ENCODE data around the gene LRRC51. TPM values are rescaled to one million over a fixed set of nuclear protein-coding genes. Genes with fewer than 3 reads are reported as not detected.

The LRRC51 gene
- polyA plus RNA-seq, 1 donor from 2014 or later = 20.8 TPM

DNA sequence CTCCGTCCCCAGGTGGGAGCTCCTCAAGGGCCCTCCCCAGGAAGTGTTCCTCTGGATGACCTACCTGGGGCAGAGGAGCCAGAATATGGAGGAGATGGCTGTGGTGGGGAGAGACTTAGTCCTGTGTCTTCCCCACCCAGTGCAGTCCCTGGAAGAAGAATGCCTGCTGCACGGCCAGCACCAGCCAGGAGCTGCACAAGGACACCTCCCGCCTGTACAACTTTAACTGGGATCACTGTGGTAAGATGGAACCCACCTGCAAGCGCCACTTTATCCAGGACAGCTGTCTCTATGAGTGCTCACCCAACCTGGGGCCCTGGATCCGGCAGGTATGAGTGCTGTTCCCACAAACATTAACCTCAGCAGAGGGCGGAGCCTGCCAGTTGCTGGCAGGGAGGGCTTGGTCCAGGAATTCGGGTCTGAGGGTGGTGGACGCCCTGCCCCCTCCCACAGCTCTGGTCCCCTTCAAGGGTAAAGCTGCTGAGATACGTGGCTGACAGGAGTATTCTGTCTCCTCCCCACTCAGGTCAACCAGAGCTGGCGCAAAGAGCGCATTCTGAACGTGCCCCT is 58.3 kb downstream of the LRRC51 start:
- Histone ChIP-seq H3K27ac (ENCODE audit: low read length) (no peak overlapping the region), H3K9me2 (ENCODE audit: insufficient read depth, low read length) (no peaks in the 10 kb centered on the region), H3K9me3 (ENCODE audit: low read length) (no peaks in the 10 kb centered on the region), H3K36me3 (ENCODE audit: insufficient read depth, low read length) (no peaks in the 10 kb centered on the region), H4K20me1 (ENCODE audit: insufficient read depth) (no peaks in the 10 kb centered on the region), H2AFZ (ENCODE audit: low read depth, low read length) (no peak overlapping the region), H3K9ac (ENCODE audit: low read length) (no peak overlapping the region), H3K4me2 (ENCODE audit: low read length) (no peak overlapping the region), H3K27me3 (ENCODE audit: insufficient read depth, low read depth, low read length) (no peaks in the 10 kb centered on the region), H3K4me3 (ENCODE audit: low read length) (no peak overlapping the region), H3F3A (ENCODE audit: insufficient read depth, low read length, poor library complexity, severe bottlenecking) (no peaks in the 10 kb centered on the region), H3K79me2 (replicated peaks; ENCODE audit: insufficient read depth, low read length) (no peaks in the 10 kb centered on the region)
- TF ChIP-seq TAF1 (IDR thresholded peaks at IDR 0.05; ENCODE audit: low read depth) = no peak

DNA sequence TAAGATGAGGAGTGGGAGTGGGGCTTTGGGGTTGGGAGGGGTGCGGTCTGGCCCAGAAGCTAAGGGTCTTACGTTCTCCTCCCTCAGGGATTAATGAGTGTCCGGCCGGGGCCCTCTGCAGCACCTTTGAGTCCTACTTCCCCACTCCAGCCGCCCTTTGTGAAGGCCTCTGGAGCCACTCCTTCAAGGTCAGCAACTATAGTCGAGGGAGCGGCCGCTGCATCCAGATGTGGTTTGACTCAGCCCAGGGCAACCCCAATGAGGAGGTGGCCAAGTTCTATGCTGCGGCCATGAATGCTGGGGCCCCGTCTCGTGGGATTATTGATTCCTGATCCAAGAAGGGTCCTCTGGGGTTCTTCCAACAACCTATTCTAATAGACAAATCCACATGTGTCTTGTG is 58.9 kb downstream of the LRRC51 start:
- Histone ChIP-seq H3K27me3 (ENCODE audit: insufficient read depth, low read depth, low read length) (no peaks in the 10 kb centered on the region), H3K36me3 (ENCODE audit: insufficient read depth, low read length) (no peaks in the 10 kb centered on the region), H3K27ac (ENCODE audit: low read length) (no peak overlapping the region), H3F3A (ENCODE audit: insufficient read depth, low read length, poor library complexity, severe bottlenecking) (no peaks in the 10 kb centered on the region), H3K9ac (ENCODE audit: low read length) (no peak overlapping the region), H3K9me3 (ENCODE audit: low read length) (no peaks in the 10 kb centered on the region), H3K4me2 (ENCODE audit: low read length) (no peak overlapping the region), H2AFZ (ENCODE audit: low read depth, low read length) (no peak overlapping the region), H3K9me2 (ENCODE audit: insufficient read depth, low read length) (no peaks in the 10 kb centered on the region), H4K20me1 (ENCODE audit: insufficient read depth) (no peaks in the 10 kb centered on the region), H3K79me2 (replicated peaks; ENCODE audit: insufficient read depth, low read length) (no peaks in the 10 kb centered on the region), H3K4me3 (ENCODE audit: low read length) (no peak overlapping the region)
- TF ChIP-seq, protein P1, sequence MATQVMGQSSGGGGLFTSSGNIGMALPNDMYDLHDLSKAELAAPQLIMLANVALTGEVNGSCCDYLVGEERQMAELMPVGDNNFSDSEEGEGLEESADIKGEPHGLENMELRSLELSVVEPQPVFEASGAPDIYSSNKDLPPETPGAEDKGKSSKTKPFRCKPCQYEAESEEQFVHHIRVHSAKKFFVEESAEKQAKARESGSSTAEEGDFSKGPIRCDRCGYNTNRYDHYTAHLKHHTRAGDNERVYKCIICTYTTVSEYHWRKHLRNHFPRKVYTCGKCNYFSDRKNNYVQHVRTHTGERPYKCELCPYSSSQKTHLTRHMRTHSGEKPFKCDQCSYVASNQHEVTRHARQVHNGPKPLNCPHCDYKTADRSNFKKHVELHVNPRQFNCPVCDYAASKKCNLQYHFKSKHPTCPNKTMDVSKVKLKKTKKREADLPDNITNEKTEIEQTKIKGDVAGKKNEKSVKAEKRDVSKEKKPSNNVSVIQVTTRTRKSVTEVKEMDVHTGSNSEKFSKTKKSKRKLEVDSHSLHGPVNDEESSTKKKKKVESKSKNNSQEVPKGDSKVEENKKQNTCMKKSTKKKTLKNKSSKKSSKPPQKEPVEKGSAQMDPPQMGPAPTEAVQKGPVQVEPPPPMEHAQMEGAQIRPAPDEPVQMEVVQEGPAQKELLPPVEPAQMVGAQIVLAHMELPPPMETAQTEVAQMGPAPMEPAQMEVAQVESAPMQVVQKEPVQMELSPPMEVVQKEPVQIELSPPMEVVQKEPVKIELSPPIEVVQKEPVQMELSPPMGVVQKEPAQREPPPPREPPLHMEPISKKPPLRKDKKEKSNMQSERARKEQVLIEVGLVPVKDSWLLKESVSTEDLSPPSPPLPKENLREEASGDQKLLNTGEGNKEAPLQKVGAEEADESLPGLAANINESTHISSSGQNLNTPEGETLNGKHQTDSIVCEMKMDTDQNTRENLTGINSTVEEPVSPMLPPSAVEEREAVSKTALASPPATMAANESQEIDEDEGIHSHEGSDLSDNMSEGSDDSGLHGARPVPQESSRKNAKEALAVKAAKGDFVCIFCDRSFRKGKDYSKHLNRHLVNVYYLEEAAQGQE (IDR thresholded peaks at IDR 0.05; ENCODE audit: borderline replicate concordance) = no peak
- no peak for TF ChIP-seq EP300 (conservative IDR thresholded peaks at IDR 0.05; ENCODE audit: poor library complexity, severe bottlenecking)
- TF ChIP-seq MXI1 (conservative IDR thresholded peaks at IDR 0.05; ENCODE audit: poor library complexity, severe bottlenecking) = no peak
- TF ChIP-seq EZH2 (IDR thresholded peaks at IDR 0.05; ENCODE audit: borderline replicate concordance, insufficient read depth, low read length, poor library complexity, severe bottlenecking) = no peak
- no peak for TF ChIP-seq POLR2AphosphoS5 (IDR thresholded peaks at IDR 0.05)
- no peak for TF ChIP-seq SMC3 (conservative IDR thresholded peaks at IDR 0.05; ENCODE audit: poor library complexity)
- TF ChIP-seq TAF1 (IDR thresholded peaks at IDR 0.05; ENCODE audit: low read depth) = no peak
- TF ChIP-seq, protein P2, sequence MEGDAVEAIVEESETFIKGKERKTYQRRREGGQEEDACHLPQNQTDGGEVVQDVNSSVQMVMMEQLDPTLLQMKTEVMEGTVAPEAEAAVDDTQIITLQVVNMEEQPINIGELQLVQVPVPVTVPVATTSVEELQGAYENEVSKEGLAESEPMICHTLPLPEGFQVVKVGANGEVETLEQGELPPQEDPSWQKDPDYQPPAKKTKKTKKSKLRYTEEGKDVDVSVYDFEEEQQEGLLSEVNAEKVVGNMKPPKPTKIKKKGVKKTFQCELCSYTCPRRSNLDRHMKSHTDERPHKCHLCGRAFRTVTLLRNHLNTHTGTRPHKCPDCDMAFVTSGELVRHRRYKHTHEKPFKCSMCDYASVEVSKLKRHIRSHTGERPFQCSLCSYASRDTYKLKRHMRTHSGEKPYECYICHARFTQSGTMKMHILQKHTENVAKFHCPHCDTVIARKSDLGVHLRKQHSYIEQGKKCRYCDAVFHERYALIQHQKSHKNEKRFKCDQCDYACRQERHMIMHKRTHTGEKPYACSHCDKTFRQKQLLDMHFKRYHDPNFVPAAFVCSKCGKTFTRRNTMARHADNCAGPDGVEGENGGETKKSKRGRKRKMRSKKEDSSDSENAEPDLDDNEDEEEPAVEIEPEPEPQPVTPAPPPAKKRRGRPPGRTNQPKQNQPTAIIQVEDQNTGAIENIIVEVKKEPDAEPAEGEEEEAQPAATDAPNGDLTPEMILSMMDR (IDR thresholded peaks at IDR 0.05; ENCODE audit: poor library complexity, severe bottlenecking) = no peak
- TF ChIP-seq RAD21 (conservative IDR thresholded peaks at IDR 0.05) = no peak

DNA sequence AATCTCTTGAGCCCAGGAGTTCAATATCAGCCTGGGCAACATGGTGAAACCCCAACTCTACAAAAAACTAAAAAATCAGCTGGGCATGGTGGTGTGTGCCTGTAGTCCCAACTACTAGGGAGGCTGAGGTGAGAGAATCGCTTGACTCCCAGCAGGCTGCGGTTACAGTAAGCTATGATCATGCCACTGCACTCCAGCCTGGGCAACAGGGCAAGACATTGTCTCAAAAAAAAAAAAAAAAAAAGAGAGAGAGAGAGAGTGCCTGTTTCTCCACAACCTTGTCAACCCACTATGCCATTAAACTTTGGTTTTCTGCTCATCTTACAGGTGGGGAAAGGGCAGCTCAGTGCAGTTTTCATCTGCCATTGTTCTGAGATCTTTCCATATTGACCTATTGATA is 60.0 kb downstream of the LRRC51 start:
- Histone ChIP-seq H4K20me1 (ENCODE audit: insufficient read depth) (no peaks in the 10 kb centered on the region), H3F3A (ENCODE audit: insufficient read depth, low read length, poor library complexity, severe bottlenecking) (no peaks in the 10 kb centered on the region), H3K4me3 (ENCODE audit: low read length) (no peak overlapping the region), H3K27me3 (ENCODE audit: insufficient read depth, low read depth, low read length) (no peaks in the 10 kb centered on the region), H3K9me3 (ENCODE audit: low read length) (no peaks in the 10 kb centered on the region), H2AFZ (ENCODE audit: low read depth, low read length) (no peak overlapping the region), H3K36me3 (ENCODE audit: insufficient read depth, low read length) (no peaks in the 10 kb centered on the region), H3K79me2 (replicated peaks; ENCODE audit: insufficient read depth, low read length) (no peaks in the 10 kb centered on the region), H3K9me2 (ENCODE audit: insufficient read depth, low read length) (no peaks in the 10 kb centered on the region), H3K4me2 (ENCODE audit: low read length) (no peak overlapping the region), H3K9ac (ENCODE audit: low read length) (no peak overlapping the region), H3K27ac (ENCODE audit: low read length) (no peak overlapping the region)
- no peak for TF ChIP-seq SMC3 (conservative IDR thresholded peaks at IDR 0.05; ENCODE audit: poor library complexity)
- TF ChIP-seq, protein P1 (IDR thresholded peaks at IDR 0.05; ENCODE audit: borderline replicate concordance) = no peak
- TF ChIP-seq TAF1 (IDR thresholded peaks at IDR 0.05; ENCODE audit: low read depth) = no peak
- TF ChIP-seq EP300 (conservative IDR thresholded peaks at IDR 0.05; ENCODE audit: poor library complexity, severe bottlenecking) = no peak
- no peak for TF ChIP-seq MXI1 (conservative IDR thresholded peaks at IDR 0.05; ENCODE audit: poor library complexity, severe bottlenecking)
- no peak for TF ChIP-seq RAD21 (conservative IDR thresholded peaks at IDR 0.05)
- no peak for TF ChIP-seq POLR2AphosphoS5 (IDR thresholded peaks at IDR 0.05)
- no peak for TF ChIP-seq EZH2 (IDR thresholded peaks at IDR 0.05; ENCODE audit: borderline replicate concordance, insufficient read depth, low read length, poor library complexity, severe bottlenecking)
- TF ChIP-seq, protein P2 (IDR thresholded peaks at IDR 0.05; ENCODE audit: poor library complexity, severe bottlenecking) = no peak
